ENCODE measurements around the gene ABHD2.
A peak's percentile ranks its signal among the peaks of the same experiment; 100 is the strongest.

The ABHD2 gene

GRCh38 chr15:89171136-89172072, 83.1 kb downstream of the ABHD2 start:
- DNase-seq = peak; percentile 25

- no peak for DNase-seq
Measured at GRCh38 chr15:89172921-89173320, 84.7 kb downstream of the ABHD2 start.

GRCh38 chr15:89174476-89174875, 86.2 kb downstream of the ABHD2 start:
- DNase-seq = no peak

GRCh38 chr15:89175617-89176191, 87.4 kb downstream of the ABHD2 start:
- no peak for DNase-seq

- no peak for DNase-seq
Measured at GRCh38 chr15:89177116-89177515, 88.9 kb downstream of the ABHD2 start.

- peak; percentile 57 for DNase-seq
Measured at GRCh38 chr15:89177633-89178306, 89.5 kb downstream of the ABHD2 start.

GRCh38 chr15:89178307-89178977, 90.2 kb downstream of the ABHD2 start:
- no peak for DNase-seq

GRCh38 chr15:89179966-89180875, 92.0 kb downstream of the ABHD2 start:
- no peak for DNase-seq

- no peak for DNase-seq
Measured at GRCh38 chr15:89184357-89184756, 96.1 kb downstream of the ABHD2 start.

- DNase-seq = no peak
Measured at GRCh38 chr15:89184886-89185526, 96.8 kb downstream of the ABHD2 start.

- no peak for DNase-seq
Measured at GRCh38 chr15:89186803-89187202, 98.5 kb downstream of the ABHD2 start.

GRCh38 chr15:89187301-89187985, 99.2 kb downstream of the ABHD2 start:
- no peak for DNase-seq

- DNase-seq = no peak
Measured at GRCh38 chr15:89187986-89188514, 99.8 kb downstream of the ABHD2 start.

- no peak for DNase-seq
Measured at GRCh38 chr15:89192136-89192535, 103.9 kb downstream of the ABHD2 start.

- no peak for DNase-seq
Measured at GRCh38 chr15:89192766-89193165, 104.5 kb downstream of the ABHD2 start.

GRCh38 chr15:89194608-89195007, 106.4 kb downstream of the ABHD2 start:
- DNase-seq = no peak

GRCh38 chr15:89195836-89196235, 107.6 kb downstream of the ABHD2 start:
- DNase-seq = no peak

- DNase-seq = no peak
Measured at GRCh38 chr15:89196241-89196640, 108.0 kb downstream of the ABHD2 start.

- DNase-seq = peak; percentile 12
Measured at GRCh38 chr15:89196994-89197393, 108.7 kb downstream of the ABHD2 start.

GRCh38 chr15:89197503-89197971, 109.3 kb downstream of the ABHD2 start:
- DNase-seq = no peak

- no peak for DNase-seq
Measured at GRCh38 chr15:89198196-89198595, 109.9 kb downstream of the ABHD2 start.
